Stimulated activated CD4-positive, alpha-beta T cell treated with anti-CD3 and anti-CD28 coated beads, Interleukin-2, amount 100 ng/mL, for 4 hours (primary cell): ENCODE data around the gene FNIP2.

ENCODE experiments used
- DNase-seq: peaks from one replicate; pipeline ENCODE4 v3.0.0-alpha.2; 2020; ENCODE audit warnings: low read depth

The FNIP2 gene

GRCh38 chr4:158837527-158838141 lies 68.8 kb downstream of the FNIP2 start:
- no peak for DNase-seq

- DNase-seq = no peak
Measured at GRCh38 chr4:158840131-158840530, 71.3 kb downstream of the FNIP2 start.

- DNase-seq = no peak
Measured at GRCh38 chr4:158841540-158841939, 72.7 kb downstream of the FNIP2 start.

GRCh38 chr4:158845311-158846041 lies 76.7 kb downstream of the FNIP2 start:
- DNase-seq = no peak

GRCh38 chr4:158847535-158847934 lies 78.7 kb downstream of the FNIP2 start:
- DNase-seq = no peak

- DNase-seq = no peak
Measured at GRCh38 chr4:158849681-158850080, 80.9 kb downstream of the FNIP2 start.

GRCh38 chr4:158850371-158850770 lies 81.5 kb downstream of the FNIP2 start:
- DNase-seq = no peak

- DNase-seq = no peak
Measured at GRCh38 chr4:158850800-158851644, 82.2 kb downstream of the FNIP2 start.

- no peak for DNase-seq
Measured at GRCh38 chr4:158854236-158854635, 85.4 kb downstream of the FNIP2 start.

- no peak for DNase-seq
Measured at GRCh38 chr4:158856852-158857251, 88.0 kb downstream of the FNIP2 start.

- no peak for DNase-seq
Measured at GRCh38 chr4:158857951-158858350, 89.1 kb downstream of the FNIP2 start.

GRCh38 chr4:158858410-158859199 lies 89.8 kb downstream of the FNIP2 start:
- DNase-seq = no peak

- no peak for DNase-seq
Measured at GRCh38 chr4:158859661-158860060, 90.8 kb downstream of the FNIP2 start.

GRCh38 chr4:158860856-158861255 lies 92.0 kb downstream of the FNIP2 start:
- no peak for DNase-seq

- DNase-seq = no peak
Measured at GRCh38 chr4:158861281-158861680, 92.5 kb downstream of the FNIP2 start.

GRCh38 chr4:158861766-158862165 lies 92.9 kb downstream of the FNIP2 start:
- no peak for DNase-seq

GRCh38 chr4:158863296-158863695 lies 94.5 kb downstream of the FNIP2 start:
- DNase-seq = no peak

GRCh38 chr4:158865520-158866177 lies 96.8 kb downstream of the FNIP2 start:
- DNase-seq = no peak

GRCh38 chr4:158869001-158869400 lies 100.2 kb downstream of the FNIP2 start:
- DNase-seq = no peak

- no peak for DNase-seq
Measured at GRCh38 chr4:158869761-158870160, 100.9 kb downstream of the FNIP2 start.

- no peak for DNase-seq
Measured at GRCh38 chr4:158870282-158870625, 101.4 kb downstream of the FNIP2 start.
